CD14-positive monocyte (primary cell): ENCODE measurements around the gene MOK. TPM values are rescaled to one million over a fixed set of nuclear protein-coding genes. Genes with fewer than 3 reads are reported as not detected.

Experiments used
- DNase-seq, 3 donors: peaks; one replicate each; pipeline ENCODE4 v3.0.0-alpha.2; 2011 to 2022
- H2AFZ ChIP-seq: 2 replicates; pipeline ENCODE4 v1.6.0; 2012; ENCODE audit warnings: mild to moderate bottlenecking, low read depth, low read length, inconsistent platforms; ENCODE audit not compliant: insufficient read depth, poor library complexity, severe bottlenecking
- H3K27ac ChIP-seq, 2 donors: 1 replicate in 1 of 2; 2 replicates in 1 of 2; pipeline ENCODE4 v1.5.1; 2012 to 2013; ENCODE audit warnings: low read length in 2 of 2, control low read depth in 1 of 2, inconsistent platforms in 1 of 2, low read depth in 1 of 2, mild to moderate bottlenecking in 1 of 2
- H3K27me3 ChIP-seq, 2 donors: one replicate each; pipeline versions ENCODE4 v1.6.0 to v1.6.1; 2011 to 2013; ENCODE audit warnings: low read length in 2 of 2; ENCODE audit not compliant: control insufficient read depth in 2 of 2, insufficient read depth in 2 of 2
- H3K36me3 ChIP-seq, 2 donors: replicated peaks in 1 of 2; 1 replicate in 1 of 2; 2 replicates in 1 of 2; pipeline versions ENCODE4 v1.5.1 to v1.6.1; 2012 to 2013; ENCODE audit warnings: low read length in 2 of 2, control low read depth in 1 of 2, inconsistent platforms in 1 of 2, mild to moderate bottlenecking in 1 of 2; ENCODE audit not compliant: insufficient read depth in 2 of 2, control insufficient read depth in 1 of 2
- H3K4me1 ChIP-seq, 2 donors: 1 replicate in 1 of 2; 2 replicates in 1 of 2; pipeline versions ENCODE4 v1.5.1 to v1.6.1; 2012 to 2013; ENCODE audit warnings: low read length in 2 of 2, control low read depth in 1 of 2, inconsistent platforms in 1 of 2, mild to moderate bottlenecking in 1 of 2, moderate library complexity in 1 of 2; ENCODE audit not compliant: insufficient read depth in 2 of 2, control insufficient read depth in 1 of 2
- H3K4me2 ChIP-seq: replicated peaks from 2 replicates; pipeline ENCODE3; 2012; ENCODE audit warnings: low read length, moderate library complexity, mild to moderate bottlenecking; ENCODE audit not compliant: poor library complexity, severe bottlenecking; ENCODE audit errors: extremely low read depth
- H3K4me3 ChIP-seq, 3 experiments: fragments of 200-600 bp in 1 of 3; sonication (generic) in 1 of 3; replicated peaks in 1 of 3; 1 replicate in 2 of 3; 2 replicates in 1 of 3; pipeline ENCODE4 v1.5.1; 2011 to 2013; ENCODE audit warnings: low read length in 3 of 3, mild to moderate bottlenecking in 3 of 3, control low read depth in 2 of 3, low read depth in 2 of 3, inconsistent platforms in 1 of 3, moderate library complexity in 1 of 3
- H3K79me2 ChIP-seq: 2 replicates; pipeline ENCODE4 v1.6.0; 2012; ENCODE audit warnings: mild to moderate bottlenecking, control low read depth, inconsistent platforms, low read length, moderate library complexity; ENCODE audit not compliant: insufficient read depth
- H3K9ac ChIP-seq: 2 replicates; pipeline ENCODE4 v1.6.0; 2017; ENCODE audit warnings: low read length, mild to moderate bottlenecking; ENCODE audit not compliant: insufficient read depth, poor library complexity, severe bottlenecking
- H3K9me3 ChIP-seq, 2 donors: replicated peaks in 1 of 2; 1 replicate in 1 of 2; 2 replicates in 1 of 2; pipeline versions ENCODE4 v1.5.1 to v1.6.1; 2012 to 2013; ENCODE audit warnings: low read length in 2 of 2, control low read depth in 1 of 2; ENCODE audit not compliant: control insufficient read depth in 1 of 2, insufficient read depth in 1 of 2
- H4K20me1 ChIP-seq: 2 replicates; pipeline ENCODE4 v1.6.0; 2012; ENCODE audit warnings: mild to moderate bottlenecking, low read length, control low read depth, moderate library complexity; ENCODE audit not compliant: insufficient read depth
- H3K27ac Mint-ChIP-seq, 7 donors: one replicate each; pipeline ENCODE4 v1.8.0; 2020; ENCODE audit warnings: mild to moderate bottlenecking in 7 of 7, mixed read lengths in 7 of 7, moderate library complexity in 6 of 7, inconsistent platforms in 2 of 7
- H3K27me3 Mint-ChIP-seq, 3 donors: one replicate each; pipeline ENCODE4 v1.8.0; 2021 to 2022; ENCODE audit warnings: low read depth in 3 of 3, mild to moderate bottlenecking in 3 of 3, mixed read lengths in 3 of 3, moderate library complexity in 3 of 3, inconsistent platforms in 1 of 3
- H3K36me3 Mint-ChIP-seq, 2 donors: one replicate each; pipeline ENCODE4 v1.8.0; 2020; ENCODE audit warnings: mixed read lengths in 2 of 2, inconsistent platforms in 1 of 2, mild to moderate bottlenecking in 1 of 2
- H3K4me1 Mint-ChIP-seq: one replicate; pipeline ENCODE4 v1.8.0; 2020; ENCODE audit warnings: mild to moderate bottlenecking, mixed read lengths
- H3K4me3 Mint-ChIP-seq, 2 donors: one replicate each; pipeline ENCODE4 v1.8.0; 2020; ENCODE audit warnings: mild to moderate bottlenecking in 2 of 2, mixed read lengths in 2 of 2, moderate library complexity in 1 of 2
- H3K9me3 Mint-ChIP-seq, 7 donors: one replicate each; pipeline ENCODE4 v1.8.0; 2020 to 2022; ENCODE audit warnings: mixed read lengths in 7 of 7, mild to moderate bottlenecking in 6 of 7, moderate library complexity in 6 of 7, inconsistent platforms in 2 of 7
- WGBS: methylation state at CpG from one replicate; pipeline ENCODE4 v1.1.5; 2013; ENCODE audit warnings: missing lambda C conversion rate; ENCODE audit not compliant: insufficient coverage; 5-methylcytosine and 5-hydroxymethylcytosine counted together
- intact Hi-C, 2 donors: fragments of 100-400 bp; cut with micrococcal nuclease; formaldehyde crosslinking; loops; one replicate each; pipeline versions ENCODE4 v1.15.0 to v1.15.1; 2023
- polyA plus RNA-seq, 3 donors: library from polyadenylated mRNA; depleted of rRNA in 1 of 3; unstranded in 2 of 3; stranded (reverse) in 1 of 3; fragments of 300-500 nt in 2 of 3; fragments of >200 nt in 1 of 3; fragmentation: Illumina TruSeq in 2 of 3; gene quantifications; 1 replicate in 2 of 3; 2 replicates in 1 of 3; pipeline ENCODE4 v1.2.3, GENCODE V29; 2012 to 2021
- TF ChIP-seq, protein P1 (sequence below): fragments of 200-600 bp; IDR thresholded peaks from one replicate; pipeline ENCODE4 v1.8.0; 2022; ENCODE audit warnings: antibody characterized with exemption, mild to moderate bottlenecking

The MOK gene
- polyA plus RNA-seq, 3 donors: 0.67 to 3.4 (median 1.8) TPM

DNA sequence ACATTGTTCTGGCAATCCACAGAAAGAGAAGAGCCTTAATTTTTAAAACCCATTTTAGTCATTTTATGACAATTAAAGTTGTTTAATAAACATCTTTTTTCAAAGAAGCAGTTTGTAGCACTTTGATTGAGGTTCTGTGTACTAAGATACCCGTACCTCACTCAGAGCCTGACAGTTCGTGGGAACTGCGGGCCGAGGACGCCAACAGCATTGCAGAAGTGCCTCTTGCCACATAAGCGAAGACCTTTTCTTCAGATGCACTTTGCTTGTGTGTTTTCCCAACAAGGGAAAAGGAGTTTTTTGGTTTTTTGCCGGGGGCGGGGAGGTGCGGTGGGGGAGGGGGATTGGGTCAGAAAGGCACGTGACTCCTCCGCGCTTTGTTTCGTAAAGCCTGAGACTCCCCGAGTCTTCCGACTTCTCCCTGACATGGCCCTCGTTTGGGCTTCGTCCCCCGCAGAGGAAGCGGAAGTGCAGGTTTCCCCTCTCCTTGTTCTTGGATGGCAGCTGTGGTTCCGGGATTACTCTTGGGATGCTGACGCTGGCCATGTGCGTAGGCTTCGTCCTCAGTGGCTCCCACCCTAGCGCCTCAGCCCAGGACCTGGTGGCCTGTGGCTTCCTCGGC lies 94.4 kb downstream of the MOK start:
- DNase-seq: peak in 2 of 3 donors; percentile 4 to 24
- H3K79me2 ChIP-seq: no peaks in the 10 kb centered on the region
- Mint-ChIP-seq H3K27ac (no peak overlapping the region), H3K9me3 (no peaks in the 10 kb centered on the region), H3K4me1 (no peaks in the 10 kb centered on the region), H3K4me3 (no peak overlapping the region), H3K27me3 (peaks cover 0 to 1% (median 1%) of the 10 kb centered on the region in 3 donors), H3K36me3 (peaks cover 63 to 82% of the 10 kb centered on the region in 2 donors)
- TF ChIP-seq, protein P1, sequence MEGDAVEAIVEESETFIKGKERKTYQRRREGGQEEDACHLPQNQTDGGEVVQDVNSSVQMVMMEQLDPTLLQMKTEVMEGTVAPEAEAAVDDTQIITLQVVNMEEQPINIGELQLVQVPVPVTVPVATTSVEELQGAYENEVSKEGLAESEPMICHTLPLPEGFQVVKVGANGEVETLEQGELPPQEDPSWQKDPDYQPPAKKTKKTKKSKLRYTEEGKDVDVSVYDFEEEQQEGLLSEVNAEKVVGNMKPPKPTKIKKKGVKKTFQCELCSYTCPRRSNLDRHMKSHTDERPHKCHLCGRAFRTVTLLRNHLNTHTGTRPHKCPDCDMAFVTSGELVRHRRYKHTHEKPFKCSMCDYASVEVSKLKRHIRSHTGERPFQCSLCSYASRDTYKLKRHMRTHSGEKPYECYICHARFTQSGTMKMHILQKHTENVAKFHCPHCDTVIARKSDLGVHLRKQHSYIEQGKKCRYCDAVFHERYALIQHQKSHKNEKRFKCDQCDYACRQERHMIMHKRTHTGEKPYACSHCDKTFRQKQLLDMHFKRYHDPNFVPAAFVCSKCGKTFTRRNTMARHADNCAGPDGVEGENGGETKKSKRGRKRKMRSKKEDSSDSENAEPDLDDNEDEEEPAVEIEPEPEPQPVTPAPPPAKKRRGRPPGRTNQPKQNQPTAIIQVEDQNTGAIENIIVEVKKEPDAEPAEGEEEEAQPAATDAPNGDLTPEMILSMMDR: no peak
- H3K27me3 ChIP-seq: no peaks in the 10 kb centered on the region
- H3K4me2 ChIP-seq: no peak overlapping the region
- no peaks in the 10 kb centered on the region for H3K4me1 ChIP-seq
- H3K9ac ChIP-seq: no peak overlapping the region
- H3K4me3 ChIP-seq: no peak overlapping the region
- H2AFZ ChIP-seq: no peak overlapping the region
- WGBS: 94% methylated on average over 17 of the region's 25 CpGs
- peaks cover 60 to 94% of the 10 kb centered on the region in 2 donors for H3K36me3 ChIP-seq
- intact Hi-C loops: no loop called here
- no peak overlapping the region for H3K27ac ChIP-seq
- peaks cover 51% of the 10 kb centered on the region for H4K20me1 ChIP-seq
- H3K9me3 ChIP-seq: no peaks in the 10 kb centered on the region

DNA sequence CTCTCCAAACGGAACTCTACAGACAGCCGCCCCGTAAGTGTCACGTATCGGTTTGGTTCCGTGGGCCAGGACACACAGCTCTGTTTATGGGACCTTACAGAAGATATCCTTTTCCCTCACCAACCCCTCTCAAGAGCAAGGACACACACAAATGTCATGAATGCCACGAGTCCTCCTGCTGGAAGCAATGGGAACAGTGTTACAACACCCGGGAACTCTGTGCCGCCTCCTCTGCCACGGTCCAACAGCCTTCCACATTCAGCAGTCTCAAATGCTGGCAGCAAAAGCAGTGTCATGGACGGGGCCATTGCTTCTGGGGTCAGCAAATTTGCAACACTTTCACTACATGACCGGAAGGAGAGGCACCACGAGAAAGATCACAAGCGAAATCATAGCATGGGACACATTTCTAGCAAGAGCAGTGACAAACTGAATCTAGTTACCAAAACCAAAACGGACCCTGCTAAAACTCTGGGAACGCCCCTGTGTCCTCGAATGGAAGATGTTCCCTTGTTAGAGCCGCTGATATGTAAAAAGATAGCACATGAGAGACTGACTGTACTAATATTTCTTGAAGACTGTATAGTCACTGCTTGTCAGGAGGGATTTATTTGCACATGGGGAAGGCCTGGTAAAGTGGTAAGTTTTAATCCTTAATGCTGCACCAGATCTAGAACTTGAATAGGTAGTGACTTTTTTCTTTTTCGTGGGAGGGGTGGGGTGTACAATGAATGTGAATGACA lies 95.6 kb downstream of the MOK start:
- H3K36me3 Mint-ChIP-seq: peaks cover 65 to 85% of the 10 kb centered on the region in 2 donors
- H3K9me3 Mint-ChIP-seq: no peaks in the 10 kb centered on the region
- H3K4me1 Mint-ChIP-seq: no peaks in the 10 kb centered on the region
- TF ChIP-seq, protein P1: no peak
- DNase-seq: no peak
- Histone ChIP-seq H3K27me3 (no peaks in the 10 kb centered on the region), H3K79me2 (no peaks in the 10 kb centered on the region), H3K4me1 (no peaks in the 10 kb centered on the region), H3K4me3 (no peak overlapping the region), H2AFZ (no peak overlapping the region), H3K9ac (no peak overlapping the region), H3K4me2 (no peak overlapping the region), H4K20me1 (peaks cover 55% of the 10 kb centered on the region), H3K27ac (no peak overlapping the region), H3K36me3 (peaks cover 67 to 97% of the 10 kb centered on the region in 2 donors), H3K9me3 (no peaks in the 10 kb centered on the region)
- H3K4me3 Mint-ChIP-seq: no peak overlapping the region
- peaks cover 0 to 1% (median 0%) of the 10 kb centered on the region in 3 donors for H3K27me3 Mint-ChIP-seq
- intact Hi-C loops: no loop called here
- H3K27ac Mint-ChIP-seq: peak overlapping the region in 1 of 7 donors; percentile 23
- 93% methylated on average over 17 of the region's 19 CpGs for WGBS
